ENCODE results near the gene THOC2.
"Not testable (repeated sequence)": the region's sequence is repeated elsewhere in the genome, so short reads cannot be mapped to it uniquely, and the experiment has no call there.

THOC2 gene

GRCh38 chrX:123734079-123734478 lies 1.2 kb upstream of the THOC2 start:
- DNase-seq = not testable (repeated sequence)

- peak in 1 of 2 experiments; percentile 26 for DNase-seq
These were observed 724 bp downstream of the THOC2 start for GRCh38 chrX:123731987-123732669.

- peak; percentile 47 to 52 for DNase-seq
These were observed 1.4 kb downstream of the THOC2 start for GRCh38 chrX:123731258-123731986.

- no peak for DNase-seq
These were observed 4.3 kb downstream of the THOC2 start for GRCh38 chrX:123728554-123728953.

- no peak for DNase-seq
These were observed 4.8 kb downstream of the THOC2 start for GRCh38 chrX:123728016-123728415.

GRCh38 chrX:123722193-123722592 lies 10.7 kb downstream of the THOC2 start:
- not testable (repeated sequence) for DNase-seq

GRCh38 chrX:123720486-123720885 lies 12.4 kb downstream of the THOC2 start:
- no peak for DNase-seq

- no peak for DNase-seq
These were observed 19.0 kb downstream of the THOC2 start for GRCh38 chrX:123713841-123714240.

- no peak for DNase-seq
These were observed 19.4 kb downstream of the THOC2 start for GRCh38 chrX:123713434-123713833.

- DNase-seq = not testable (repeated sequence)
These were observed 21.7 kb downstream of the THOC2 start for GRCh38 chrX:123711201-123711600.

GRCh38 chrX:123704781-123705180 lies 28.1 kb downstream of the THOC2 start:
- DNase-seq = no peak

GRCh38 chrX:123698979-123699520 lies 33.8 kb downstream of the THOC2 start:
- DNase-seq = no peak

GRCh38 chrX:123696334-123696733 lies 36.5 kb downstream of the THOC2 start:
- DNase-seq = no peak

- no peak for DNase-seq
These were observed 37.6 kb downstream of the THOC2 start for GRCh38 chrX:123695242-123695641.

GRCh38 chrX:123691776-123692175 lies 41.1 kb downstream of the THOC2 start:
- DNase-seq = no peak

GRCh38 chrX:123688524-123688923 lies 44.3 kb downstream of the THOC2 start:
- DNase-seq = no peak

GRCh38 chrX:123685232-123685631 lies 47.6 kb downstream of the THOC2 start:
- no peak for DNase-seq

- DNase-seq = no peak
These were observed 50.7 kb downstream of the THOC2 start for GRCh38 chrX:123682186-123682585.

GRCh38 chrX:123679733-123680460 lies 53.0 kb downstream of the THOC2 start:
- peak in 1 of 2 experiments; percentile 10 for DNase-seq

- no peak for DNase-seq
These were observed 57.7 kb downstream of the THOC2 start for GRCh38 chrX:123675154-123675553.

GRCh38 chrX:123673813-123674212 lies 59.0 kb downstream of the THOC2 start:
- no peak for DNase-seq

GRCh38 chrX:123665197-123665596 lies 67.7 kb downstream of the THOC2 start:
- no peak for DNase-seq

GRCh38 chrX:123664467-123665167 lies 68.2 kb downstream of the THOC2 start:
- not testable (repeated sequence) for DNase-seq

Measured in NCI-H524 (cell line).